Memory B cell (primary cell): ENCODE data around the gene TMPRSS6.
A peak's percentile ranks its signal among the peaks of the same experiment; 100 is the strongest.
"Not testable (repeated sequence)": the region's sequence is repeated elsewhere in the genome, so short reads cannot be mapped to it uniquely, and the experiment has no call there.

ENCODE experiments used
- ATAC-seq: fragments of 150-1000 bp; cut with Tn5 transposase; 2 replicates; pipeline ENCODE4 v1.10.0; 2021; ENCODE audit warnings: low read depth, mild to moderate bottlenecking, moderate library complexity
- DNase-seq, 2 donors: peaks; one replicate each; pipeline ENCODE4 v3.0.0; 2022; ENCODE audit warnings: low spot score in 2 of 2
- H3K27ac Mint-ChIP-seq: one replicate; pipeline ENCODE4 v1.8.0; 2022; ENCODE audit warnings: mild to moderate bottlenecking, moderate library complexity, mixed read lengths
- H3K27me3 Mint-ChIP-seq: one replicate; pipeline ENCODE4 v1.8.0; 2022; ENCODE audit warnings: mixed read lengths
- H3K36me3 Mint-ChIP-seq: one replicate; pipeline ENCODE4 v1.8.0; 2022; ENCODE audit warnings: mild to moderate bottlenecking, mixed read lengths
- H3K4me1 Mint-ChIP-seq: one replicate; pipeline ENCODE4 v1.8.0; 2022; ENCODE audit warnings: mixed read lengths
- H3K4me3 Mint-ChIP-seq: one replicate; pipeline ENCODE4 v1.8.0; 2022; ENCODE audit warnings: mild to moderate bottlenecking, moderate library complexity, mixed read lengths
- H3K9me3 Mint-ChIP-seq: one replicate; pipeline ENCODE4 v1.8.0; 2022; ENCODE audit warnings: mixed read lengths

Gene TMPRSS6

DNA sequence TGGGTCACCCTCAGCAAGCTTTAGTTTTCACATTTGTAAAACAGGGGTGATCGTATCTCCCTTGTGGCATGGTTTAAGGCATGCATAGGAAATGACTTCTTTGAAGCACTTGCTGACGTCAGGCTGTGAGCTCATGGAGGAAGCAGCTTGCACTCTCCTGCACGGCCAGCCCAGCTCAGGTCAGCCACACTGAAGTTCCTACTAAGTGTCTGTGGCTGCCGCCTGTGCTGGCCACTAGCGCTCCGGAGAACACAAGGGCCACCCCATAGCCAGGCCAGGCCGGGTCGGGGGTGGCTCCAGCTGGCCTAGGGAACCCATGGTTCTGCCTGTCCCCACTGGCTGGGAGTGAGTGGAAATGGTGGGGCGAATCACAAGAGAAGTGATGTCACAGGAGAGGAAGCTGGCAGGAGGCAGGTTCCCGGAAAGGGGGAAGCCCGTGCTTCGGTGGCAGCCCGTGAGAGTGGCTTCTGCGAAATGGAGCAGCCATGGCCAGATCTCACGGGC lies 29.8 kb downstream of the TMPRSS6 start:
- ATAC-seq (peak; percentile 74), DNase-seq (peak; percentile 23 to 40)
- Mint-ChIP-seq H3K27ac (peak overlapping the region; percentile 83), H3K36me3 (no peaks in the 10 kb centered on the region), H3K9me3 (no peaks in the 10 kb centered on the region), H3K4me1 (peaks cover 12% of the 10 kb centered on the region), H3K4me3 (no peak overlapping the region), H3K27me3 (peaks cover 7% of the 10 kb centered on the region)

DNA sequence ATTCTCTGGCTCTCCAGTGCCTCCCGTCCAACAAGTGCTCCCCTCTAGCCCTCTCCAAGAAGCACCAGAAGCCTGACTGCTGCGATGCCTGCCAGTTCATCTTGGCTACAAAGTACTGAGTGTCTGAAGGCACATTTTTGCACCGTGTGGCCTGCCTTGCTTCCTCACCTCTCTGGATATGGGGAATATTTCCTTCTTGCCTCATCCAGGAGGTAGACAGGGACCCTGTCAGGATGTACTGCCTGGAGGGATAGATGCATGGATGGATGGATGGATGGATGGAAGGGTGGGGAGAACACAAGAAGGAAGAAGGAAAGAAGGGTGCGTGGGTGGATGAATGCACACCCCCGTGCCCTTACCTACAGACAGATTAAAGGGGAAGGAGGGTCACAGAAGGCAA lies 30.4 kb downstream of the TMPRSS6 start:
- Mint-ChIP-seq H3K36me3 (no peaks in the 10 kb centered on the region), H3K4me1 (peaks cover 12% of the 10 kb centered on the region), H3K27me3 (peaks cover 7% of the 10 kb centered on the region), H3K27ac (no peak overlapping the region), H3K9me3 (no peaks in the 10 kb centered on the region), H3K4me3 (no peak overlapping the region)
- DNase-seq (no peak), ATAC-seq (no peak)

DNA sequence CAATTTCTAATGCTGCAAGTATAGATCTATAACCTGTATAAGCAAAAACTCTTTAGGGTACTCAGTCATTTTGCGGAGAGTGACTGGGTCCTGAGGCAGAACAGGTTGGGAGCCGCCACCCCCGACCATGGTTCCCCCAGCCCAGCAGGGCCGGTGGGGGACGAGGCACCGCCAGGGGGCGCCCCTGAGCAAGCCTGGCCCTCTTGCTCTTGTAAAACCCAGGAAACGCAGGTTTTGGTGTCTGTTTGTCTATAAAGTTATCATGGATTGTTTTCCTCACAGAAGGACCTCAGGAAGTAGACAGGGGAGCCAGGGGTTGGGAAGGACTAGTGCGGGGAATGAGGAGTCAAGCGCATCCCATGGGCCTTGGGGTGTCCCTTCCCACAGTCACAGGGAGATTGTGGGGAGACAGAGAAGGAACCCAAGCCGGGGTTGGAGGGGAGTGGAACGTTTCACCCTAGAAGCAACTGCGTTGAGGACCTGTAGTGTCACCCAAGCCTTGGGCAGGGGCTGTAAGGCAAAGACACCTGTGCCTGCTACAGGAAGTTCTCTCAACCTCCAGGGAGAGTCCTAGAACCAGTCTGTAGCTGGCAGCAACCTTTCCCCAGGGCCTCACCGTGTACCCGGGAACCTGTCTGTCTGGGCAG lies 31.6 kb downstream of the TMPRSS6 start:
- no peaks in the 10 kb centered on the region for H3K36me3 Mint-ChIP-seq
- H3K4me3 Mint-ChIP-seq = no peak overlapping the region
- peaks cover 12% of the 10 kb centered on the region for H3K4me1 Mint-ChIP-seq
- no peaks in the 10 kb centered on the region for H3K9me3 Mint-ChIP-seq
- ATAC-seq (peak; percentile 63), DNase-seq (peak; percentile 80 to 81)
- peak overlapping the region; percentile 38 for H3K27ac Mint-ChIP-seq
- peaks cover 7% of the 10 kb centered on the region for H3K27me3 Mint-ChIP-seq

DNA sequence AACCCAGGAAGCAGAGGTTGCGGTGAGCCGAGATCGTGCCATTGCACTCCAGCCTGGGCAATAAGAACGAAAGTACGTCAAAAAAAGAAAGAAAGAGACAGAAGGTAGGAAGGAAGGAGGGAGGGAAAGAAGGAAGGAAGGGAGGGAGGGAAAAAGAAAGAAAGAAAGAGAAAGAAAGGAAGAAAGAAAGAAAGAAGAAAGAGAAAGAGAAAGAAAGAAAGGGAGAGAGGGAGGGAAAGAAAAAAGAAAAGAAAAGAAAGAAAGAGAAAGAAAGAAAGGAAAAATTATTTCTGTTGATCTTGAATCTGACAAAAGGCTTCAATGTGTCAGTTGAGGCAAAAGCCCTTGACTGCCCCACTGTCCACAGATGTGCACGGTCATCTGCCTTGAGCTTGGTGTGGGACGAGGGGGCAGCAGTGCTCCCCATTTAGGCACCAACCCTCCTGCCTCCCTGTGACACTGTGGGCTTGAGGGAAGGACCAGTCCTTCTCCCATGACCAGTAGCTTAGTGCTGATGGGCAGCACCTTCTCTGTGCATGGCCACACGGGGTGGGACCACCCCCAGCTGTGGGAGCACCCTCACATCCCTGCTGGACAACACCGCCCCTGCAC lies 33.6 kb downstream of the TMPRSS6 start:
- DNase-seq (no peak), ATAC-seq (no peak)
- Mint-ChIP-seq H3K4me1 (peaks cover 12% of the 10 kb centered on the region), H3K9me3 (no peaks in the 10 kb centered on the region), H3K36me3 (no peaks in the 10 kb centered on the region), H3K4me3 (no peak overlapping the region), H3K27ac (no peak overlapping the region), H3K27me3 (peaks cover 7% of the 10 kb centered on the region)

DNA sequence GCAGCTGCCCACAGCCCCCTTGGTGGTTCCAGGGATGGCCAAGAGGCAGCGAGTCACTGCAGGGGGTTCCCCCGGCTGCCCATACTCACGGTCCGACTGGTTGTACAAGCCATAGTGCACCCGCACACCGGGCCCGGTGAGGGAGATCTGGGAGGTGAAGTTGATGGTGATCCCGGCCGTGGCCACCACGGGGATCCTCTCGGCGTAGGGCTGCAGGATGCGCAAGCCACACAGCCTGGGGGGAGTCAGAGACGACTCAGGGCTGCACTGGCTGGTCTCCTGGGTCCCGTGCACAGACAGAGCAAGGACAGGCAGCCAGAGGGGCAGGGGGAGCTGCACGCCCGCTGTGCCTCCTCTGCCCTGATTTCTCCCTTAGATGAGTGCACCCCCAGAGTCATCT lies 34.5 kb downstream of the TMPRSS6 start:
- H3K27me3 Mint-ChIP-seq = peaks cover 10% of the 10 kb centered on the region
- ATAC-seq (no peak), DNase-seq (no peak)
- no peak overlapping the region for H3K27ac Mint-ChIP-seq
- no peaks in the 10 kb centered on the region for H3K9me3 Mint-ChIP-seq
- peaks cover 12% of the 10 kb centered on the region for H3K4me1 Mint-ChIP-seq
- H3K4me3 Mint-ChIP-seq = no peak overlapping the region
- no peaks in the 10 kb centered on the region for H3K36me3 Mint-ChIP-seq

DNA sequence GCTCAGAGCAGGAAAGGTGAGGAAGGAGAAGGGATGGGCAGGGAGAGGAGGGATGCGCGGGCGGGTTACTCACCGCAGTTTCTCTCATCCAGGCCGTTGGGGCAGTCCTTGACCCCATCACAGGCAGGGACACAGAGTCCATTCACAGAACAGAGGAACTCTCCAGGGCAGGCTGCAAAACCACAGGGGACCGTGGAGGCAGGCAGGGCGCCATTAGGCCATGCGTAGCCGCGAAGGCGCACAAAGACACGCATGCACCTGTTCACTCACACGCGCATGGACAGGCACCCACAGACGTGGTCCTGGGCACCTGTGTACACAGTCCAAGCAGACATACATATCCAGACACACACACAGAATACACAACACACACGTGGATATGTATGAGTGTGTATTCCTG lies 35.0 kb downstream of the TMPRSS6 start:
- no peak for ATAC-seq
- Mint-ChIP-seq H3K4me3 (no peak overlapping the region), H3K27ac (no peak overlapping the region), H3K27me3 (peaks cover 15% of the 10 kb centered on the region), H3K36me3 (no peaks in the 10 kb centered on the region), H3K9me3 (no peaks in the 10 kb centered on the region), H3K4me1 (peaks cover 10% of the 10 kb centered on the region)
- no peak for DNase-seq

DNA sequence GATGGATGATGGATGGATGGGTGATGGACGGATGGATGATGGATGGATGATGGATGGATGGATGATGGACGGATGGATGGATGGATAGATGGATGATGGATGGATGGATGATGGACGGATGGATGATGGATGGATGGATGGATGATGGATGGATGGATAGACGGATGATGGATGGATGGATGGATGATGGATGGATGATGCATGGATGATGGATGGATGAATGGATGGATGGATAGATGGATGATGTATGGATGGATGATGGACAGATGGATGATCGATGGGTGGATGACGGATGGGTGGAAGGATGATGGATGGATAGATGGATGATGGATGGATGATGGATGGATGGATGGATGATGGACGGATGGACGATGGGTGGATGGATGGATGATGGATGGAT lies 36.8 kb downstream of the TMPRSS6 start:
- no peaks in the 10 kb centered on the region for H3K9me3 Mint-ChIP-seq
- DNase-seq = no peak

DNA sequence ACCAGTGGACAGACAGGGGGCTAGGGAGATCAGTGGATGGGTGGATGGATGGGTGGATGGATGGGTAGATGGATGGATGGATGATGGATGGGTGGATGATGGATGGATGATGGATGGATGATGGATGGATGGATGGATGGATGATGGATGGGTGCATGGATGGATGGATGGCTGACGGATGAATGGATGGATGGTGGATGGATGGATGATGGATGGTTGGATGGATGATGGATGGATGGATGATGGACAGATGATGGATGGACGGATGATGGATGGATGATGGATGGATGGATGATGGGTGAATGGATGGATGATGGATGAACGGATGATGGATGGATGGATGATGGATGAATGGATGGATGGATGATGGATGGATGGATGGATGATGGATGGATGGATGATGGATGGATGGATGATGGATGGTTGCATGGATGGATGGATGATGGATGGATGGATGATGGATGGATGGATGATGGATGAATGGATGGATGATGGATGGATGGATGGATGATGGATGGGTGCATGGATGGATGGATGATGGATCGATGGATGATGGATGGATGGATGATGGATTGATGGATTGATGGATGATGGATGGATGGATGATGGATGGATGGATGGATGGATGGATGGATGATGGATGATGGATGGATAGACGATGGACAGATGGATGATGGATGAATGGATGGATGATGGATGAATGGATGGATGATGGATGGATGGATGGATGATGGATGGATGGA lies 37.5 kb downstream of the TMPRSS6 start:
- H3K36me3 Mint-ChIP-seq, DNase-seq, H3K4me3 Mint-ChIP-seq, H3K4me1 Mint-ChIP-seq, ATAC-seq, H3K27ac Mint-ChIP-seq, H3K9me3 Mint-ChIP-seq: not testable (repeated sequence)
- peaks cover 21% of the 10 kb centered on the region for H3K27me3 Mint-ChIP-seq

More for the DNA sequence above, 36.8 kb downstream of the TMPRSS6 start:
- no peak overlapping the region for H3K4me3 Mint-ChIP-seq
- H3K4me1 Mint-ChIP-seq = no peaks in the 10 kb centered on the region
- ATAC-seq = no peak
- peaks cover 20% of the 10 kb centered on the region for H3K27me3 Mint-ChIP-seq
- H3K27ac Mint-ChIP-seq = no peak overlapping the region
- no peaks in the 10 kb centered on the region for H3K36me3 Mint-ChIP-seq

DNA sequence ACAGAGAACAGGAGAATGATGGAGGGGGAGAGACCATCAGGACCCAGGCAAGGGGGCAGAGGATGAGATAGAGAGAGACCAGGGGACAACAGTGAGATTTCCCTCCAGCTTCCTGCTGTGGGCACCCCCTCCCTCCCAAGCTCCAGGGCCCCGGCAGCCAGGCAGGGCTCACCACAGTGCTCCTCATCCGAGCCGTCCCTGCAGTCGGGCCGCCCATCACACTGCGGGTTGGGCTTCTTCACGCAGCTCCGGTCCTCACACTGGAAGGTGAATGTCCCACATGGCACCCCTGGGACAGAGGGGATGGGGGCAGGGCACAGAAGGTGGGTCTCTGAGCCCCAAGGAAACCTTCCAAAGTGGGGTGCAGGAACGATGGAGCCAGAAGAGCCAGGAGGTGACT lies 38.8 kb downstream of the TMPRSS6 start:
- no peaks in the 10 kb centered on the region for H3K9me3 Mint-ChIP-seq
- DNase-seq (no peak), ATAC-seq (no peak)
- H3K27me3 Mint-ChIP-seq = peaks cover 19% of the 10 kb centered on the region
- no peak overlapping the region for H3K4me3 Mint-ChIP-seq
- H3K4me1 Mint-ChIP-seq = no peaks in the 10 kb centered on the region
- H3K36me3 Mint-ChIP-seq = no peaks in the 10 kb centered on the region
- no peak overlapping the region for H3K27ac Mint-ChIP-seq

DNA sequence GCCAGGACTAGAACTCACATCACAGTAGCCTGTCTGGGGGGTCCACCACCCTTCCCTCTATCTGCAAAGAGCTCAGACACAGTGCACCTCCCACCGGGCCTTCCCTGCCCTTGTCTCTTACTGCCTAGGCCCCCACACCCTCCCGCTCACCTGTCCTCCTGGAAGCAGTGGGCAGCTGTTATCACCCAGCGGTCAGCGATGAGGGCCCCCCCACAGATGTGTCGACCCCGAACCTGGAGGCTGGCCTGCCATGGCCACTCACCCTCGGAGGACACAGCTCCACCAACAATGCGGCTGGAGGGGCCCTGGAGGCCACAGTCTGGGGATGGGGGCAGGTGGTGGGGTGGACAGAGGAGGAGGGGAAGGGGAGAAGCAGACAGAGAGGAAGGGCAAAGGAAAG lies 39.2 kb downstream of the TMPRSS6 start:
- H3K9me3 Mint-ChIP-seq = no peaks in the 10 kb centered on the region
- peaks cover 16% of the 10 kb centered on the region for H3K27me3 Mint-ChIP-seq
- ATAC-seq = no peak
- H3K4me1 Mint-ChIP-seq = no peaks in the 10 kb centered on the region
- H3K36me3 Mint-ChIP-seq = no peaks in the 10 kb centered on the region
- no peak overlapping the region for H3K27ac Mint-ChIP-seq
- no peak for DNase-seq
- no peak overlapping the region for H3K4me3 Mint-ChIP-seq

DNA sequence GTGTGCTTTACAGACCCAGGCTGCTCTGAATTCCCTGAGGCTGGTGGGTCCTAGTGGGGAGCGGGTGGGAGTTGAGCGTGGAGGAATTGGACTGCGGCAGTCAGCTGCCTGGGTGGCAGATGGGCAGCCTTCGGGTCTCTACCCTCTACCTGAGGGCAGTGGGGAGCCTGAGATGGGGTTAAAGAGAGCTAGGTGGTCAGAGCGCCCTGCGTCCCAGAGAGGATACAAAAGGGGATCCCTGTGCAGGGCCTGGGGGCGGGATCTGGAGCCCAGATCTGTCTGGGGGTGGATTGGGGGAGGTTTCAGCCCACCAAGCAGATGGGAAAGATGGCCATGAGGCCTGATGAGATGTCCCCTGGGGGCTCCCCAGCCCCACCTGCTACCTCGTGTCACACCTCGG lies 39.8 kb downstream of the TMPRSS6 start:
- Mint-ChIP-seq H3K36me3 (peaks cover 1% of the 10 kb centered on the region), H3K4me3 (no peak overlapping the region), H3K4me1 (no peaks in the 10 kb centered on the region), H3K27me3 (peaks cover 16% of the 10 kb centered on the region), H3K9me3 (no peaks in the 10 kb centered on the region), H3K27ac (no peak overlapping the region)
- ATAC-seq = no peak
- no peak for DNase-seq

DNA sequence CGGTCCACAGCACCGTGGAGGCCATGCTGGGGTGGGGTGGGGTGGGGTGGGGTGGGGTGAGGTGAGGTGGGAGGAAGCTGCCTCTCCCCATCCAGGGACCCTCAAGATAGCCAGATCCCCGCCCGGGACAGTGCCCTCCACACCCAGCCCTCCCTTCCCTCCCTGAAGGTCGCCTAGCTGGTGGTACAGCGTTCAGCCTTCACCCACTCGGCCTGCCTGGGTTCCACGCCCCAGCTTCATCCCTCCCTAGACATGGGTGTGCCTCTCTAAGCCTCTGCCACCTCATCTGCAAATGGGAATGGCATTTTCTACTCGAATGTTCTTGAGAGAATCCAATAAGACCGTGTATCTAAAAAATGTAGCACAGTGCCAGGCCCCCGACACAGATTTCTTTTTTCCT lies 40.2 kb downstream of the TMPRSS6 start:
- DNase-seq (no peak), ATAC-seq (no peak)
- no peak overlapping the region for H3K4me3 Mint-ChIP-seq
- no peaks in the 10 kb centered on the region for H3K4me1 Mint-ChIP-seq
- H3K27me3 Mint-ChIP-seq = peaks cover 16% of the 10 kb centered on the region
- H3K36me3 Mint-ChIP-seq = peaks cover 5% of the 10 kb centered on the region
- no peak overlapping the region for H3K27ac Mint-ChIP-seq
- H3K9me3 Mint-ChIP-seq = no peaks in the 10 kb centered on the region

DNA sequence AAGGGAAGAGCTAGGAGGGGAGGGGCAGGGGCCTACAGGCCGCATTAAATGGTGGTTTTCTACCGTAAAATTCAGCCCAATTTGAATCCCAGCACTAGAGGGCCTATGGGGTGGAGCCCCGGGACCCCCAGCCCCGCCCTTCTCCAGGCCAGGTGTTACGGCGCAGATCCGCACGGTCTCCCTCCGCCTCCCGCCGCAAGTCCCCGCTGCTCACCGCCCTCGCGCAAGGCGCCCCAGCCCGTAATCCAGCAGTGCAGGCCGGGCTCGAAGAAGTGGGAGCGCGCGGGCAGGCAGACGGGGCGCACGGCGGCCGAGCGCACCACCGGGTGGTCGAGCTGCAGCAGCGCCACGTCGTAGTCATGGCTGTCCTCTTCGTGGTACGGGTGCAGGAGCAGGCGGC lies 40.7 kb downstream of the TMPRSS6 start:
- no peak for DNase-seq
- Mint-ChIP-seq H3K9me3 (no peaks in the 10 kb centered on the region), H3K4me3 (no peak overlapping the region), H3K4me1 (no peaks in the 10 kb centered on the region), H3K36me3 (peaks cover 7% of the 10 kb centered on the region), H3K27me3 (peaks cover 16% of the 10 kb centered on the region), H3K27ac (no peak overlapping the region)
- no peak for ATAC-seq

DNA sequence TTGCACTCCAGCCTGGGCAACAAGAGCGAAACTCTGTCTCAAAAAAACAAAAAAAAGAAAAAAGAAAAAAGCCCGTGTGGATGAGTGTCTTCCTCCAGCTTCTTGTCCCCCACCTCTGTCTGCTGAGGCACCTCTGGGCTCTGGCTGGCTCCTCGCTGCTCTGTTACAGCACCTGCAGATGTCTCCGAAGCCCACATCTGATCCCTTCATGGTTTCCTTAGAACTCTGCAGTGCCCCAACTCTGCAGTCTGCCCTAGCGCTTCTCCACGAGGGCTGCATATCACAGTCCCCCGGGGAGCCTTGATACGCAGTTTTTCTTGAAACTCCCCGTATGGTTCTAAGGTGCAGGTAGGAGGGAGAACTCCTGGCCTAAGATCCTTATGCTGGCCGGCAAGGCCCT lies 42.1 kb downstream of the TMPRSS6 start:
- Mint-ChIP-seq H3K27me3 (peaks cover 16% of the 10 kb centered on the region), H3K9me3 (no peaks in the 10 kb centered on the region), H3K27ac (no peak overlapping the region), H3K4me3 (no peak overlapping the region), H3K4me1 (peaks cover 2% of the 10 kb centered on the region), H3K36me3 (peaks cover 9% of the 10 kb centered on the region)
- DNase-seq (no peak), ATAC-seq (no peak)
